Mesenchymal stem cell (in vitro differentiated cells and primary cell): Measurements from ENCODE around the gene INAFM2.

Experiments used
- DNase-seq: peaks from one replicate; pipeline ENCODE4 v3.0.0-alpha.2; 2013
- H2AFZ ChIP-seq: one replicate; pipeline ENCODE4 v1.6.1; 2013; ENCODE audit warnings: low read depth, mild to moderate bottlenecking, control low read depth, inconsistent platforms, low read length, moderate library complexity
- H2AK5ac ChIP-seq: 2 replicates; pipeline ENCODE4 v1.6.1; 2013; ENCODE audit warnings: low read length, moderate library complexity, mild to moderate bottlenecking, inconsistent platforms; ENCODE audit not compliant: severe bottlenecking
- H2BK120ac ChIP-seq: one replicate; pipeline ENCODE4 v1.6.1; 2013; ENCODE audit warnings: low read depth, mild to moderate bottlenecking, inconsistent platforms, low read length, moderate library complexity
- H2BK12ac ChIP-seq, 2 experiments: one replicate each; pipeline ENCODE4 v1.6.1; 2013; ENCODE audit warnings: inconsistent platforms in 2 of 2, low read length in 2 of 2, mild to moderate bottlenecking in 2 of 2, moderate library complexity in 2 of 2, control low read depth in 1 of 2
- H2BK15ac ChIP-seq: one replicate; pipeline ENCODE4 v1.6.1; 2013; ENCODE audit warnings: mild to moderate bottlenecking, low read depth, inconsistent platforms; ENCODE audit not compliant: poor library complexity, severe bottlenecking
- H2BK5ac ChIP-seq: 2 replicates; pipeline ENCODE4 v1.6.1; 2013; ENCODE audit warnings: low read depth, mild to moderate bottlenecking, low read length, control low read depth, inconsistent platforms; ENCODE audit not compliant: poor library complexity, severe bottlenecking
- H3K14ac ChIP-seq, 2 experiments: one replicate each; pipeline ENCODE4 v1.6.1; 2013; ENCODE audit warnings: inconsistent platforms in 2 of 2, low read length in 2 of 2, control low read depth in 1 of 2, mild to moderate bottlenecking in 1 of 2, moderate library complexity in 1 of 2
- H3K18ac ChIP-seq, 2 experiments: one replicate each; pipeline ENCODE4 v1.6.1; 2013; ENCODE audit warnings: inconsistent platforms in 2 of 2, low read length in 2 of 2, control low read depth in 1 of 2, low read depth in 1 of 2, mild to moderate bottlenecking in 1 of 2
- H3K23ac ChIP-seq, 2 experiments: one replicate each; pipeline ENCODE4 v1.6.1; 2013; ENCODE audit warnings: inconsistent platforms in 2 of 2, low read length in 2 of 2, mild to moderate bottlenecking in 2 of 2, moderate library complexity in 2 of 2, control low read depth in 1 of 2
- H3K27ac ChIP-seq: 2 replicates; pipeline ENCODE4 v1.5.1; 2013; ENCODE audit warnings: mild to moderate bottlenecking, moderate library complexity, low read length, control low read depth, inconsistent platforms; ENCODE audit not compliant: poor library complexity, severe bottlenecking
- H3K27me3 ChIP-seq, 2 experiments: 2 replicates each; pipeline versions ENCODE4 v1.6.1 to v1.7.0; 2013; ENCODE audit warnings: low read length in 2 of 2, mild to moderate bottlenecking in 2 of 2, moderate library complexity in 2 of 2, control low read depth in 1 of 2, inconsistent platforms in 1 of 2; ENCODE audit not compliant: control insufficient read depth in 1 of 2, insufficient read depth in 1 of 2
- H3K36me3 ChIP-seq, 2 experiments: 2 replicates each; pipeline versions ENCODE4 v1.6.1 to v1.7.0; 2013; ENCODE audit warnings: low read length in 2 of 2, control low read depth in 1 of 2, inconsistent platforms in 1 of 2, low read depth in 1 of 2, mild to moderate bottlenecking in 1 of 2; ENCODE audit not compliant: insufficient read depth in 2 of 2, control insufficient read depth in 1 of 2
- H3K4ac ChIP-seq, 2 experiments: one replicate each; pipeline ENCODE4 v1.6.1; 2013; ENCODE audit warnings: inconsistent platforms in 2 of 2, low read length in 2 of 2, mild to moderate bottlenecking in 2 of 2, moderate library complexity in 2 of 2, control low read depth in 1 of 2, low read depth in 1 of 2
- H3K4me1 ChIP-seq: 2 replicates; pipeline ENCODE4 v1.6.1; 2013; ENCODE audit warnings: low read depth, low read length, control low read depth; ENCODE audit not compliant: control insufficient read depth, insufficient read depth
- H3K4me2 ChIP-seq: 2 replicates; pipeline ENCODE4 v1.6.1; 2013; ENCODE audit warnings: low read length, mild to moderate bottlenecking, inconsistent platforms; ENCODE audit not compliant: poor library complexity, severe bottlenecking
- H3K4me3 ChIP-seq, 2 experiments: 2 replicates each; pipeline versions ENCODE4 v1.5.1 to v1.7.0; 2013; ENCODE audit warnings: low read length in 2 of 2, mild to moderate bottlenecking in 2 of 2, control low read depth in 1 of 2, low read depth in 1 of 2; ENCODE audit not compliant: insufficient read depth in 1 of 2
- H3K79me1 ChIP-seq: replicated peaks from 2 replicates; pipeline ENCODE4 v1.6.1; 2013; ENCODE audit warnings: mild to moderate bottlenecking, control low read depth, low read length, inconsistent platforms; ENCODE audit not compliant: poor library complexity, severe bottlenecking
- H3K9ac ChIP-seq: 2 replicates; pipeline ENCODE4 v1.7.0; 2013; ENCODE audit warnings: mild to moderate bottlenecking, low read length, moderate library complexity
- H3K9me3 ChIP-seq: 2 replicates; pipeline ENCODE4 v1.7.0; 2013; ENCODE audit warnings: mild to moderate bottlenecking, low read length; ENCODE audit not compliant: control insufficient read depth
- H4K8ac ChIP-seq: one replicate; pipeline ENCODE4 v1.6.1; 2013; ENCODE audit warnings: inconsistent platforms, mild to moderate bottlenecking, low read length, moderate library complexity
- H4K91ac ChIP-seq: one replicate; pipeline ENCODE4 v1.6.1; 2013; ENCODE audit warnings: mild to moderate bottlenecking, low read length, inconsistent platforms
- WGBS: methylation state at CpG from one replicate; pipeline ENCODE4 v1.1.7; 2013; ENCODE audit warnings: mixed read lengths; 5-methylcytosine and 5-hydroxymethylcytosine counted together

INAFM2 gene

DNA sequence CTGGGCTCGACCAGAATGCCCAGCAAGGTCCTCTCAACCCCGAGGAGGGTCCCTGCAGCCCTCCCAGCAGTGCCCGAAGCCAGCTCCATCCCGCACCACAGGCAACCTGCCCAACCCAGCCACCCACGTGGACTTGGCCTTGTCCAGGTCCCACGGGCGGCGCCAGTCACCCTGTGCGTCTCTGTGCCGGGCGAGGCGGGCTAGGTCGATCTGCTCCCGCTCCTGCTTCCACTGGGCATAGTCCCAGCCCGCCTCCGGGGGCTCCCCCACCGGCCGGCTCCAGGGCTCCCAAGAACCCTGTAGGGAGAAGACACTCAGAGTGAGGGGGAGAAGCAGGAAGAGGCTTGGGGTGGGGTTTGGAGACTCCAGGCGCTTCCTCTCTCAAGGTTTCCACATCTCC is 14.1 kb downstream of the INAFM2 start:
- peak overlapping the region in 1 of 2 experiments; percentile 19 for H3K14ac ChIP-seq
- H2BK120ac ChIP-seq: peak overlapping the region; percentile 4
- H4K8ac ChIP-seq: peak overlapping the region; percentile 90
- peak overlapping the region; percentile 97 for H4K91ac ChIP-seq
- no peak overlapping the region for H2AFZ ChIP-seq
- H3K9ac ChIP-seq: no peak overlapping the region
- peak overlapping the region; percentile 8 for H2BK15ac ChIP-seq
- no peak overlapping the region for H3K27ac ChIP-seq
- H2BK12ac ChIP-seq: peak overlapping the region in 1 of 2 experiments; percentile 66
- no peak overlapping the region for H3K23ac ChIP-seq
- 85% methylated on average over 12 of the region's 19 CpGs for WGBS
- peak overlapping the region; percentile 62 for H3K4me2 ChIP-seq
- H3K27me3 ChIP-seq: no peaks in the 10 kb centered on the region
- peak overlapping the region; percentile 55 to 73 for H3K18ac ChIP-seq
- H3K4me1 ChIP-seq: peaks cover 64% of the 10 kb centered on the region
- H2AK5ac ChIP-seq: peak overlapping the region; percentile 35
- no peak for DNase-seq
- H2BK5ac ChIP-seq: no peak overlapping the region
- H3K79me1 ChIP-seq: peaks cover 22% of the 10 kb centered on the region
- peak overlapping the region in 1 of 2 experiments; percentile 50 for H3K4ac ChIP-seq
- H3K4me3 ChIP-seq: no peak overlapping the region
- peaks cover 9 to 41% of the 10 kb centered on the region in 2 experiments for H3K36me3 ChIP-seq
- no peaks in the 10 kb centered on the region for H3K9me3 ChIP-seq

DNA sequence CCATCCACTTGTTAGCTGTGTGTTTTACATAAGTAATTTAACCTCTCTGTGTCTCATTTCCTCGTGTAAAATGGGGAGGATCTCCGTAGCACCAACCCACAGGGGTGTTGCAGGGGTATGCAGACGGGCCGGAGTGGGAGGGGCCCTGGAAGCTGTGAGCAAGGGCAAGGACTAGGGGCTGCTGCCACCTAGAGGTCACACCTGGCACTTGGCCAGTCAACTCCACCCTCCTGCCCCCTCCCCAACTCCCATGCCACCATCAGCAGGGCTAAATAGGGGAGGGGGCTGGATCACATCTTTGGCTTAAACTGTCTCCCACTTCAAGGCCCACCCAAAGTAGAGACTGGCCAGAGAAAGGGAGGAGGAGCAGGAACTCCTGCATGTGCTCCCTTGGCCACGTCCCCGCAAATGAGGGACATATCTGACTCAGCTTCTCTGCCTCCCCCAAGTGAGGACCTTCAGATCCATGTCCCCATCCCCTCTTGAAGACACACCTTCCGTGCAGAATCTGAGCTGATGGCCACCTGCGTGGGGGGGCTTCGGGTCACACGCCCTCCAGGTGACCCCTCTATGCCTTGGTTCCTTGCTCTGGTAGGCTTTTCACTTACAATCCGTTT is 14.7 kb downstream of the INAFM2 start:
- peak overlapping the region; percentile 18 to 91 for H2BK12ac ChIP-seq
- peak overlapping the region; percentile 35 for H2AK5ac ChIP-seq
- DNase-seq: peak; percentile 76
- H4K91ac ChIP-seq: peak overlapping the region; percentile 99
- H2BK15ac ChIP-seq: peak overlapping the region; percentile 62
- no peak overlapping the region for H2AFZ ChIP-seq
- H2BK5ac ChIP-seq: peak overlapping the region; percentile 6
- peaks cover 68% of the 10 kb centered on the region for H3K4me1 ChIP-seq
- H3K4me2 ChIP-seq: peak overlapping the region; percentile 62
- peaks cover 22% of the 10 kb centered on the region for H3K79me1 ChIP-seq
- peak overlapping the region; percentile 97 for H3K27ac ChIP-seq
- H3K18ac ChIP-seq: peak overlapping the region; percentile 15 to 96
- 38% methylated on average over 11 of the region's 11 CpGs for WGBS
- H4K8ac ChIP-seq: peak overlapping the region; percentile 83
- H3K14ac ChIP-seq: peak overlapping the region in 1 of 2 experiments; percentile 30
- H3K9me3 ChIP-seq: no peaks in the 10 kb centered on the region
- H3K27me3 ChIP-seq: no peaks in the 10 kb centered on the region
- H3K4me3 ChIP-seq: peak overlapping the region in 1 of 2 experiments; percentile 78
- no peak overlapping the region for H3K23ac ChIP-seq
- H3K4ac ChIP-seq: peak overlapping the region; percentile 91 to 97
- peaks cover 9 to 37% of the 10 kb centered on the region in 2 experiments for H3K36me3 ChIP-seq
- peak overlapping the region; percentile 95 for H3K9ac ChIP-seq
- H2BK120ac ChIP-seq: peak overlapping the region; percentile 91

DNA sequence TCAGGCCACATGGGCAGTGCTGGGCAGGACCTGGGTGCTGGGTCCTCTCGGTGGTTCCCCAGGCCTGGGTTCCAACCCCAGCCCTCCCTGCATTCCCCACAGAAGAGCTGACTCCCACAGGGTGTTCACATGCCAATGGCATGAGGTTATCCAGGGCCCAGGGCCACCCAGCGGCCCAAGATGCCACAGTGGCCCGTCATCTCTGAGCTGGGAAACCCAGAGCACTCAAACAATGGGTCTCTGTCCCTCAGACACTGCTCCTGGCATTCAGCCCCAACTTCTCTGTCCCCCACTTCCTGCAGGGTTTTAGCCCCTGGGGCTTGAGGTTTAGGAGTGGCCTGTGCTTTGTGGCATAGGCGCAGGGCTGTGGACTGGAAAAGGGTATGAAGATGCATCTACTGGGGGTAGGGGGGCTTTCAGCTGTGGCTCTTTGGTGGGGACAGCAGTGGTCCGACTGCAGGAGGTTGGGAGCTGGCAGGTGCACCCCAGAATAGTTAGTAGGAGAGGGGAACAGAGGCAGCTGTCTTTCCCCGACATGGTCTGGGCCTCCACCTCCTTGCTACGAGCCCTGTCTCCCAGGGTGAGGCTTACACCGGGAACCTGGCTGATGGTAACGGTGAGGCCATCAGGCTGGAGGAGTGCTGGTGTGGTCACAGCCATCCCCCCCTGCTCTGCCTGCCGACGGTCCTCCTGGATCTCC is 15.6 kb downstream of the INAFM2 start:
- Histone ChIP-seq H4K8ac (peak overlapping the region; percentile 83), H2AK5ac (peak overlapping the region; percentile 52), H2AFZ (no peak overlapping the region), H3K4me3 (peak overlapping the region; percentile 49 to 78), H3K9me3 (no peaks in the 10 kb centered on the region), H3K4me2 (peak overlapping the region; percentile 62), H2BK5ac (peak overlapping the region; percentile 71), H3K14ac (peak overlapping the region in 1 of 2 experiments; percentile 95), H2BK120ac (peak overlapping the region; percentile 99), H3K27me3 (no peaks in the 10 kb centered on the region), H3K79me1 (peaks cover 22% of the 10 kb centered on the region), H3K4ac (peak overlapping the region; percentile 91 to 97), H3K36me3 (peaks cover 9 to 34% of the 10 kb centered on the region in 2 experiments), H3K23ac (peak overlapping the region in 1 of 2 experiments; percentile 46), H2BK12ac (peak overlapping the region; percentile 40 to 91), H3K4me1 (peaks cover 72% of the 10 kb centered on the region), H2BK15ac (peak overlapping the region; percentile 96), H3K18ac (peak overlapping the region; percentile 94 to 96), H3K9ac (peak overlapping the region; percentile 95), H4K91ac (peak overlapping the region; percentile 99), H3K27ac (peak overlapping the region; percentile 97)
- WGBS: 61% methylated on average over 11 of the region's 11 CpGs
- peak; percentile 93 for DNase-seq

DNA sequence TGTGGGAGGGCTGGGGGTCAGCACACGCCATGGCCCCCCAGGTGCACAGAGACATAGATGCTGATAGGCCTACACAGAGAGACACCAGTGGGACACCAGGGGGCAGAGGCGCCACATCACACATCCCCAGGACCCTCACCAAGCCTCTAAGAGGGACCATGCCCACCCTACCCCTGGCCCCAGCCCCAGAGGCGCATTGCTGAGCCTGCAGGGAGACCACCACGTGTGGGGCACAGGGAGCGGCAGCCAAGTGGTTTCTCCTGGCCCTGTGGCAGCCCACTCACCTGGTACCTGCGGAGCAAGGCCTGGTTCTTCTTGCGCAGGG is 16.1 kb downstream of the INAFM2 start:
- Histone ChIP-seq H2BK120ac (peak overlapping the region; percentile 99), H2BK15ac (peak overlapping the region; percentile 96), H2BK12ac (peak overlapping the region; percentile 40 to 91), H2AK5ac (peak overlapping the region; percentile 52), H3K27ac (peak overlapping the region; percentile 97), H3K36me3 (peaks cover 9 to 31% of the 10 kb centered on the region in 2 experiments), H3K4me3 (peak overlapping the region; percentile 49 to 78), H3K4ac (peak overlapping the region; percentile 91 to 97), H3K4me1 (peaks cover 71% of the 10 kb centered on the region), H3K9me3 (no peaks in the 10 kb centered on the region), H3K14ac (peak overlapping the region in 1 of 2 experiments; percentile 95), H3K4me2 (peak overlapping the region; percentile 62), H3K27me3 (no peaks in the 10 kb centered on the region), H3K18ac (peak overlapping the region; percentile 94 to 96), H3K9ac (peak overlapping the region; percentile 95), H3K79me1 (peaks cover 21% of the 10 kb centered on the region), H2AFZ (no peak overlapping the region), H2BK5ac (peak overlapping the region; percentile 97), H3K23ac (peak overlapping the region in 1 of 2 experiments; percentile 46), H4K91ac (peak overlapping the region; percentile 99), H4K8ac (peak overlapping the region; percentile 83)
- DNase-seq: no peak
- WGBS: 87% methylated on average over 7 of the region's 7 CpGs
